ENCODE results near the gene IFNG-AS1.

IFNG-AS1 gene

DNA sequence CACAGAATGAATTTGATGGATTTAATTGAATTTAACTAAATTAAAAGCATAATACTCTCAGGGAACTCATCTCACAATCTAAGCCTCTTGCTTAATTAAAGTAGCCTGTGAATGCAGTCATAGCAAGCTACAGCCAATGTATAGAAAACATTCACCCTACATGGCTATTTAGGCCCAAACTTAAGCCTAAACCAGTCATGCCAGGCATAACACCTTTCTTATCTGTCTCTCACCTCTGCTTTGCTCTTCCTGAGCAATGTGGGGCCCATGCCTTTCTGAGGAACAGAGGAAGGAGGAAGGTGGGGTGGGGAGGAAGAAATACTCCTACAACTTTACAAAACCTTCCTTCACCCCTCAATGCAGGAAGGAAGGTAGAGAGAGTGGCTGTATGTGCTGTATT, 29.1 kb downstream of the IFNG-AS1 start:
- DNase-seq (ENCODE audit: insufficient read length, low spot score) = no peak
- TF ChIP-seq CTCF (IDR thresholded peaks at IDR 0.05; ENCODE audit: insufficient read depth, missing control alignments) = no peak
- no peak for FAIRE-seq

DNA sequence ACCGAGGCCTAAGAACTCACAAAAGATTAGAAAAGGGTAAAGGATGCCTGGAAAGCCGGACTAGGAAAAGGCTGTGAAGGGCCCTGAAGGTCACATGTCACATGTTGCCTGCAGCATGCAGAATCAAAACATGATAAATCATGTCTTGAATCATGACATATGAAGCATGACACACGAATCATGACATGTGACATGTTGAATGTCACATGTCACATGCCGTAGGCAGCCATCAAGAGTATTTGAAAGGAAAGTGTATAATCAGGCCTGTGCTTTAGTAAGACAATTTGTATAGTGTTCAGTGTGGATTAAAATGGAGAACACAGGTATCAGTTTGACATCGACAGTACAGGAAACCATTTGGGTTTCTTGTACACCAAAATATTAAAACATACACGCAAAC, 30.8 kb downstream of the IFNG-AS1 start:
- TF ChIP-seq CTCF (IDR thresholded peaks at IDR 0.05; ENCODE audit: insufficient read depth, missing control alignments) = no peak
- DNase-seq (ENCODE audit: insufficient read length, low spot score) (no peak), FAIRE-seq (no peak)

- no peak for FAIRE-seq
- no peak for TF ChIP-seq CTCF (IDR thresholded peaks at IDR 0.05; ENCODE audit: insufficient read depth, missing control alignments)
- DNase-seq (ENCODE audit: insufficient read length, low spot score) = no peak
Observed at GRCh38 chr12:68020699-68021098, 31.5 kb downstream of the IFNG-AS1 start.

GRCh38 chr12:68028647-68029046, 39.4 kb downstream of the IFNG-AS1 start:
- FAIRE-seq = no peak

GRCh38 chr12:68030248-68030647, 41.0 kb downstream of the IFNG-AS1 start:
- DNase-seq (ENCODE audit: insufficient read length, low spot score) (no peak), FAIRE-seq (no peak)
- no peak for TF ChIP-seq CTCF (IDR thresholded peaks at IDR 0.05; ENCODE audit: insufficient read depth, missing control alignments)

More at GRCh38 chr12:68028647-68029046, 39.4 kb downstream of the IFNG-AS1 start:
- DNase-seq (ENCODE audit: insufficient read length, low spot score) = no peak
- TF ChIP-seq CTCF (IDR thresholded peaks at IDR 0.05; ENCODE audit: insufficient read depth, missing control alignments) = no peak

GRCh38 chr12:68031174-68031573, 41.9 kb downstream of the IFNG-AS1 start:
- DNase-seq (ENCODE audit: insufficient read length, low spot score) (no peak), FAIRE-seq (no peak)
- no peak for TF ChIP-seq CTCF (IDR thresholded peaks at IDR 0.05; ENCODE audit: insufficient read depth, missing control alignments)

- no peak for TF ChIP-seq CTCF (IDR thresholded peaks at IDR 0.05; ENCODE audit: insufficient read depth, missing control alignments)
Observed at GRCh38 chr12:68031881-68032739, 42.9 kb downstream of the IFNG-AS1 start.

More at GRCh38 chr12:68031881-68032739, 42.9 kb downstream of the IFNG-AS1 start:
- no peak for FAIRE-seq
- no peak for DNase-seq (ENCODE audit: insufficient read length, low spot score)

Data from D721Med (cell line).